ENCODE data around the gene TMEM135. TPM values are rescaled to one million over a fixed set of nuclear protein-coding genes. Genes with fewer than 3 reads are reported as not detected.

Gene TMEM135
- total RNA-seq, 1 donor from 2014 or later, result 20.6 TPM

DNA sequence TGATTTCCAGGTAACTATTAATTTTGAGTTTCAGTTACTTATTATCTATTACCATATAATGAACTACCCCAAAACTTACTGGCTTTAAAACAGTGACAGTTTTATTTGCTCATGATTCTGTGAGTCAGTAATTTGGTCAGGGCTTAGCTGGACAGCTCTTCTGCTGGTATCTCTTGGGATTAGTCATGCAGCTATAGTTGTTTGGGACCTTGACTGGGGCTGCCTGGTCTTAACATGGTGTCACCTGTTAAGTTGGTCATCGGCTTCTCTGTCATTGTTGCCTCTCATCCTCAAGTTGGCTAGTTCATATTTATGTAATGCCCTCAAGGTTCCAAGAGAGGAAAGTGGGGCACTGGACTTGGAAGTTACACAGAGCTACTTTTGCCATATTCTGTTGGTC, 177.5 kb downstream of the TMEM135 start:
- H3K27ac ChIP-seq (ENCODE audit: low read depth, low read length), result no peak overlapping the region
- H3K9me3 ChIP-seq (ENCODE audit: insufficient read depth, low read depth, low read length), result no peaks in the 10 kb centered on the region
- no peaks in the 10 kb centered on the region for H3K79me2 ChIP-seq (ENCODE audit: insufficient read depth, low read length)
- DNase-seq (ENCODE audit: low read depth) (peak; percentile 5), FAIRE-seq (no peak)
- H3K9ac ChIP-seq (ENCODE audit: low read length), result no peak overlapping the region
- H3K4me2 ChIP-seq (ENCODE audit: low read length), result no peak overlapping the region
- Mint-ChIP-seq H3K27ac (ENCODE audit: unreplicated experiment) (no peak overlapping the region), H3K4me1 (ENCODE audit: low read depth, unreplicated experiment) (peaks cover 6% of the 10 kb centered on the region), H3K36me3 (ENCODE audit: low read depth, unreplicated experiment) (no peaks in the 10 kb centered on the region), H3K9me3 (ENCODE audit: unreplicated experiment) (no peaks in the 10 kb centered on the region), H3K4me3 (ENCODE audit: unreplicated experiment) (no peak overlapping the region), H3K27me3 (ENCODE audit: low read depth, unreplicated experiment) (no peaks in the 10 kb centered on the region)
- H3K27me3 ChIP-seq (ENCODE audit: insufficient read depth, low read length), result no peaks in the 10 kb centered on the region
- no peak overlapping the region for H2AFZ ChIP-seq (ENCODE audit: low read depth, low read length)
- H4K20me1 ChIP-seq (ENCODE audit: insufficient read depth, low read length), result no peaks in the 10 kb centered on the region
- no peaks in the 10 kb centered on the region for H3K36me3 ChIP-seq (ENCODE audit: insufficient read depth, low read length)
- no peaks in the 10 kb centered on the region for H3K4me1 ChIP-seq (ENCODE audit: insufficient read depth, low read length)
- no peak overlapping the region for H3K4me3 ChIP-seq (ENCODE audit: insufficient read depth, low read depth, low read length)
- TF ChIP-seq, protein P1, sequence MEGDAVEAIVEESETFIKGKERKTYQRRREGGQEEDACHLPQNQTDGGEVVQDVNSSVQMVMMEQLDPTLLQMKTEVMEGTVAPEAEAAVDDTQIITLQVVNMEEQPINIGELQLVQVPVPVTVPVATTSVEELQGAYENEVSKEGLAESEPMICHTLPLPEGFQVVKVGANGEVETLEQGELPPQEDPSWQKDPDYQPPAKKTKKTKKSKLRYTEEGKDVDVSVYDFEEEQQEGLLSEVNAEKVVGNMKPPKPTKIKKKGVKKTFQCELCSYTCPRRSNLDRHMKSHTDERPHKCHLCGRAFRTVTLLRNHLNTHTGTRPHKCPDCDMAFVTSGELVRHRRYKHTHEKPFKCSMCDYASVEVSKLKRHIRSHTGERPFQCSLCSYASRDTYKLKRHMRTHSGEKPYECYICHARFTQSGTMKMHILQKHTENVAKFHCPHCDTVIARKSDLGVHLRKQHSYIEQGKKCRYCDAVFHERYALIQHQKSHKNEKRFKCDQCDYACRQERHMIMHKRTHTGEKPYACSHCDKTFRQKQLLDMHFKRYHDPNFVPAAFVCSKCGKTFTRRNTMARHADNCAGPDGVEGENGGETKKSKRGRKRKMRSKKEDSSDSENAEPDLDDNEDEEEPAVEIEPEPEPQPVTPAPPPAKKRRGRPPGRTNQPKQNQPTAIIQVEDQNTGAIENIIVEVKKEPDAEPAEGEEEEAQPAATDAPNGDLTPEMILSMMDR (IDR thresholded peaks at IDR 0.05; ENCODE audit: insufficient read depth, low read depth, low read length), result no peak
- no peak for TF ChIP-seq EZH2 (IDR thresholded peaks at IDR 0.05; ENCODE audit: insufficient read depth, low read length)

DNA sequence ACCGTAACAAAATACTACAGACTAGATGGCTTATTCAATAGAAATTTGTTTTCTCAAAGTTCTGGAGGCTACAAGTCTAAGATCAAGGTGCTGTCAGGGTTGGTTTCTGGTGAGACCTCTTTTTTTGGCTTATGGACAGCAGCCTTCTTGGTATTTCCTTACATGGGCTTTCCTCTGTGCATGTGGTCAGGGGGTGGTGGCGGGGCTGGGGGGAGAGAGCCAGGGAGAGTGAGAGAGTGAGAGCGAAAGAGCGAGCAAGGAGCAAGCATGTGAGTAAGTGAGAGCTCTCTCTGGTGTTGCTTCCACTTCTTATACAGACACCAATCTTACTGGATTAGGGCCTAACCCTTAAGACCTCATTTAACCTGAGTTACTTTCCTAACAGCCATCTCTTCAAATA, 181.5 kb downstream of the TMEM135 start:
- Histone ChIP-seq H3K4me1 (ENCODE audit: insufficient read depth, low read length) (no peaks in the 10 kb centered on the region), H3K9ac (ENCODE audit: low read length) (no peak overlapping the region), H3K9me3 (ENCODE audit: insufficient read depth, low read depth, low read length) (no peaks in the 10 kb centered on the region), H3K4me2 (ENCODE audit: low read length) (no peak overlapping the region), H4K20me1 (ENCODE audit: insufficient read depth, low read length) (no peaks in the 10 kb centered on the region), H2AFZ (ENCODE audit: low read depth, low read length) (no peak overlapping the region), H3K27me3 (ENCODE audit: insufficient read depth, low read length) (no peaks in the 10 kb centered on the region), H3K4me3 (ENCODE audit: insufficient read depth, low read depth, low read length) (no peak overlapping the region), H3K79me2 (ENCODE audit: insufficient read depth, low read length) (no peaks in the 10 kb centered on the region), H3K27ac (ENCODE audit: low read depth, low read length) (no peak overlapping the region), H3K36me3 (ENCODE audit: insufficient read depth, low read length) (no peaks in the 10 kb centered on the region)
- H3K27ac Mint-ChIP-seq (ENCODE audit: unreplicated experiment), result no peak overlapping the region
- FAIRE-seq, result no peak
- DNase-seq (ENCODE audit: low read depth), result peak; percentile 7
- TF ChIP-seq EZH2 (IDR thresholded peaks at IDR 0.05; ENCODE audit: insufficient read depth, low read length), result no peak
- TF ChIP-seq, protein P1 (IDR thresholded peaks at IDR 0.05; ENCODE audit: insufficient read depth, low read depth, low read length), result no peak
- no peaks in the 10 kb centered on the region for H3K36me3 Mint-ChIP-seq (ENCODE audit: low read depth, unreplicated experiment)
- H3K4me1 Mint-ChIP-seq (ENCODE audit: low read depth, unreplicated experiment), result peaks cover 6% of the 10 kb centered on the region
- no peaks in the 10 kb centered on the region for H3K27me3 Mint-ChIP-seq (ENCODE audit: low read depth, unreplicated experiment)
- no peaks in the 10 kb centered on the region for H3K9me3 Mint-ChIP-seq (ENCODE audit: unreplicated experiment)
- peak overlapping the region; percentile 40 for H3K4me3 Mint-ChIP-seq (ENCODE audit: unreplicated experiment)

DNA sequence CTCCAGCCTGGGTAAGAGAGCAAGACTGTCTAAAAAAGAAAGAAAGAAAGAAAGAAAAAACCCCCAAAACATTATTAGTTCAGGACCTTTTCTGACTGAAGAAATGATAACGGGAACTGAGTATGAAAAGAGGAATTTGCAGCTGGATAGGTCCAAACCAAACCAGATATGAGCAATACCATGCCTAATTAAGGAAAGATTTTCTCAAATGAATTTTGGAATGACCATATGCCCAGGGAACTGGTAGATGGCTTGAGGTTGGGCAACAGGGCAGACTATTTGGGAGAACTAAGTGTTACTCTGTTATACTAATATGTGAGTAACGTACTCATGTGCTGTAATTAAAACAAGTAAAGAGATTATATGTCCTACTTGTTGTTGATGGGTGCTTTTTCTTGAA, 186.1 kb downstream of the TMEM135 start:
- DNase-seq (ENCODE audit: low read depth), result peak; percentile 73
- Histone ChIP-seq H3K36me3 (ENCODE audit: insufficient read depth, low read length) (no peaks in the 10 kb centered on the region), H3K4me1 (ENCODE audit: insufficient read depth, low read length) (no peaks in the 10 kb centered on the region), H3K4me2 (ENCODE audit: low read length) (no peak overlapping the region), H3K27ac (ENCODE audit: low read depth, low read length) (no peak overlapping the region), H4K20me1 (ENCODE audit: insufficient read depth, low read length) (no peaks in the 10 kb centered on the region), H3K9ac (ENCODE audit: low read length) (no peak overlapping the region), H3K9me3 (ENCODE audit: insufficient read depth, low read depth, low read length) (no peaks in the 10 kb centered on the region), H2AFZ (ENCODE audit: low read depth, low read length) (no peak overlapping the region), H3K4me3 (ENCODE audit: insufficient read depth, low read depth, low read length) (no peak overlapping the region), H3K79me2 (ENCODE audit: insufficient read depth, low read length) (no peaks in the 10 kb centered on the region), H3K27me3 (ENCODE audit: insufficient read depth, low read length) (no peaks in the 10 kb centered on the region)
- Mint-ChIP-seq H3K4me3 (ENCODE audit: unreplicated experiment) (no peak overlapping the region), H3K27ac (ENCODE audit: unreplicated experiment) (no peak overlapping the region), H3K4me1 (ENCODE audit: low read depth, unreplicated experiment) (peaks cover 6% of the 10 kb centered on the region), H3K36me3 (ENCODE audit: low read depth, unreplicated experiment) (no peaks in the 10 kb centered on the region), H3K27me3 (ENCODE audit: low read depth, unreplicated experiment) (no peaks in the 10 kb centered on the region), H3K9me3 (ENCODE audit: unreplicated experiment) (no peaks in the 10 kb centered on the region)
- no peak for FAIRE-seq
- no peak for TF ChIP-seq EZH2 (IDR thresholded peaks at IDR 0.05; ENCODE audit: insufficient read depth, low read length)
- TF ChIP-seq, protein P1 (IDR thresholded peaks at IDR 0.05; ENCODE audit: insufficient read depth, low read depth, low read length), result no peak
